ENCODE data around the gene RAB7B. TPM values are rescaled to one million over a fixed set of nuclear protein-coding genes. Genes with fewer than 3 reads are reported as not detected.

RAB7B gene
- total RNA-seq, 5 donors from 2014 or later (not counting 1 experiment from before 2014, with no cell fraction given): 0.15 to 0.22 TPM; not detected in 3

DNA sequence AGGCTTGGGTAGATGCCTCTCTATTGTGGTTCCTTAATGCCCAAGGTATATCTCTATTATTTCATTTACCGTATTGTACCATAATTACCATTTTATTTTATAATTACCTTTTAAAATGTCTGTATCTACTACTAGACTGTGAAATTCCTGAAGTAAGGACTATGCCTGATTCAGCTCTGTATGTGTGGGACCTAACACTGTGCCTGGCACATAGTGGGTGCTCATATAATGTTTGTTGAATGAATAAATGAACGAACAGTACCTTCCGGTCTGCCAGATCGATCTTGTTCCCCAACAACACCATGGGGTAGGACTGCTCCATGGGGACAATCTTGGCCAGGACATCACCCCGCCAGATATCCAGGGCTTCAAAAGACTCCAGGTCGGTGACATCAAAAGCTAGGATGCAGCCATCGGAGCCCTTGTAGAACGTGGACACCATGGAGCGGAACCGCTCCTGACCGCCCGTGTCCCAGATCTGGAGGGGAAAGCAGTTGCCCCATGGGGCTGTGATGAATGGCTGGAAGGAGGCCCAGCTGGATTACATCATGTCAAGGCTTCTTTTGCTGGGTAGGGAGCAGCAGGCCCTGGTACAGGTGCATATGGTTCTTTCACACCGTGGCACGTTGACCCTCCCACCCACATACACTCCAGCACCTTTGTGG is 10.8 kb downstream of the RAB7B start:
- DNase-seq (no peak), ATAC-seq (replicated peaks in 1 of 4) (no peak)
- Mint-ChIP-seq H3K4me1 (no peaks in the 10 kb centered on the region), H3K27me3 (peaks cover 22 to 29% of the 10 kb centered on the region in 2 donors), H3K4me3 (no peak overlapping the region), H3K27ac (no peak overlapping the region), H3K36me3 (no peaks in the 10 kb centered on the region), H3K9me3 (no peaks in the 10 kb centered on the region)
- peaks cover 0 to 24% of the 10 kb centered on the region in 2 experiments for H3K27me3 ChIP-seq (replicated peaks in 1 of 2; ENCODE audit: control insufficient read depth in 2 of 2, extremely low read depth in 1 of 2, insufficient read depth in 2 of 2, low read length in 1 of 2)
- 93% methylated on average over 10 of the region's 14 CpGs for WGBS (ENCODE audit: insufficient coverage)
- no peaks in the 10 kb centered on the region for H3K9me3 ChIP-seq
- no peaks in the 10 kb centered on the region for H3K36me3 ChIP-seq (ENCODE audit: control insufficient read depth in 2 of 2, extremely low read depth in 1 of 2, insufficient read depth in 1 of 2, low read length in 1 of 2)
- H3K27ac ChIP-seq (ENCODE audit: low read length): no peak overlapping the region
- POLR2A ChIA-PET: no interaction called here
- no peak overlapping the region for H3K4me3 ChIP-seq (ENCODE audit: control insufficient read depth in 1 of 2, extremely low read depth in 1 of 2, low read length in 1 of 2)
- no peaks in the 10 kb centered on the region for H3K4me1 ChIP-seq (ENCODE audit: control insufficient read depth in 1 of 2, extremely low read depth in 1 of 2, insufficient read depth in 2 of 2, low read length in 2 of 2)
- CTCF ChIA-PET: no interaction called here

GRCh38 chr1:205991237-205991636 is 12.0 kb downstream of the RAB7B start:
- H3K4me3 Mint-ChIP-seq: no peak overlapping the region
- POLR2A ChIA-PET: no interaction called here
- H3K27ac Mint-ChIP-seq: no peak overlapping the region
- CTCF ChIA-PET: no interaction called here
- WGBS (ENCODE audit: insufficient coverage): 82% methylated on average over 4 of the region's 4 CpGs
- H3K9me3 Mint-ChIP-seq: no peaks in the 10 kb centered on the region
- no peaks in the 10 kb centered on the region for H3K4me1 Mint-ChIP-seq
- H3K27me3 Mint-ChIP-seq: peaks cover 17 to 25% of the 10 kb centered on the region in 2 donors
- H3K36me3 Mint-ChIP-seq: no peaks in the 10 kb centered on the region
- no peak overlapping the region for H3K4me3 ChIP-seq (ENCODE audit: control insufficient read depth in 1 of 2, extremely low read depth in 1 of 2, low read length in 1 of 2)
- no peaks in the 10 kb centered on the region for H3K9me3 ChIP-seq
- H3K4me1 ChIP-seq (ENCODE audit: control insufficient read depth in 1 of 2, extremely low read depth in 1 of 2, insufficient read depth in 2 of 2, low read length in 2 of 2): no peaks in the 10 kb centered on the region
- H3K27ac ChIP-seq (ENCODE audit: low read length): no peak overlapping the region
- DNase-seq (no peak), ATAC-seq (replicated peaks in 1 of 4) (no peak)
- no peaks in the 10 kb centered on the region for H3K36me3 ChIP-seq (ENCODE audit: control insufficient read depth in 2 of 2, extremely low read depth in 1 of 2, insufficient read depth in 1 of 2, low read length in 1 of 2)
- H3K27me3 ChIP-seq (replicated peaks in 1 of 2; ENCODE audit: control insufficient read depth in 2 of 2, extremely low read depth in 1 of 2, insufficient read depth in 2 of 2, low read length in 1 of 2): peaks cover 0 to 24% of the 10 kb centered on the region in 2 experiments

GRCh38 chr1:205990226-205990625 is 13.0 kb downstream of the RAB7B start:
- Histone ChIP-seq H3K36me3 (ENCODE audit: control insufficient read depth in 2 of 2, extremely low read depth in 1 of 2, insufficient read depth in 1 of 2, low read length in 1 of 2) (no peaks in the 10 kb centered on the region), H3K4me3 (ENCODE audit: control insufficient read depth in 1 of 2, extremely low read depth in 1 of 2, low read length in 1 of 2) (no peak overlapping the region), H3K4me1 (ENCODE audit: control insufficient read depth in 1 of 2, extremely low read depth in 1 of 2, insufficient read depth in 2 of 2, low read length in 2 of 2) (no peaks in the 10 kb centered on the region), H3K9me3 (no peaks in the 10 kb centered on the region), H3K27me3 (replicated peaks in 1 of 2; ENCODE audit: control insufficient read depth in 2 of 2, extremely low read depth in 1 of 2, insufficient read depth in 2 of 2, low read length in 1 of 2) (peaks cover 0 to 24% of the 10 kb centered on the region in 2 experiments), H3K27ac (ENCODE audit: low read length) (no peak overlapping the region)
- Mint-ChIP-seq H3K4me3 (no peak overlapping the region), H3K27me3 (peaks cover 17 to 25% of the 10 kb centered on the region in 2 donors), H3K36me3 (no peaks in the 10 kb centered on the region), H3K9me3 (no peaks in the 10 kb centered on the region), H3K4me1 (no peaks in the 10 kb centered on the region), H3K27ac (no peak overlapping the region)
- 60% methylated on average over 2 of the region's 2 CpGs for WGBS (ENCODE audit: insufficient coverage)
- DNase-seq (no peak), ATAC-seq (replicated peaks in 1 of 4) (no peak)
- POLR2A ChIA-PET: no interaction called here
- CTCF ChIA-PET: no interaction called here

DNA sequence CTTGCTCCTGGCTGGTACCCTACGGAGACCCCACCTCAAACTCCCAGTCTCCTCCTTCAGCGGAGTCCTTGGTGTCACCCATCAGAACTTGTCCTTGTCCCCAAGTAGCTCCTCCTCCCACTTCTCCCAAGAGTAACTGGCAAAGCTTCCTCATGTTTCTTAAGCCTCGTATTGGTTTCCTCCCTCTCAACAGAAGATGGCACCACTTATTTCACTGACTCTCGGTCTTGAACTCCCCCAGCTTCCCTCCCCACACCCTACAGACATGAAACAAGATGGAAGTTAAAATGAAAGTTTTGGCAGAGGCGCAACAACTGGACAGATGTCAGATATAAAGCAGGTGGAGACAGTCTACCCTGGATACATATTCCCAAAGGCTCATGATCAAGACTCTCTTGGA is 13.4 kb downstream of the RAB7B start:
- Histone ChIP-seq H3K27ac (ENCODE audit: low read length) (no peak overlapping the region), H3K9me3 (no peaks in the 10 kb centered on the region), H3K4me1 (ENCODE audit: control insufficient read depth in 1 of 2, extremely low read depth in 1 of 2, insufficient read depth in 2 of 2, low read length in 2 of 2) (no peaks in the 10 kb centered on the region), H3K27me3 (replicated peaks in 1 of 2; ENCODE audit: control insufficient read depth in 2 of 2, extremely low read depth in 1 of 2, insufficient read depth in 2 of 2, low read length in 1 of 2) (peaks cover 0 to 24% of the 10 kb centered on the region in 2 experiments), H3K36me3 (ENCODE audit: control insufficient read depth in 2 of 2, extremely low read depth in 1 of 2, insufficient read depth in 1 of 2, low read length in 1 of 2) (no peaks in the 10 kb centered on the region), H3K4me3 (ENCODE audit: control insufficient read depth in 1 of 2, extremely low read depth in 1 of 2, low read length in 1 of 2) (no peak overlapping the region)
- Mint-ChIP-seq H3K27me3 (peaks cover 17 to 25% of the 10 kb centered on the region in 2 donors), H3K4me1 (no peaks in the 10 kb centered on the region), H3K27ac (no peak overlapping the region), H3K9me3 (no peaks in the 10 kb centered on the region), H3K4me3 (no peak overlapping the region), H3K36me3 (no peaks in the 10 kb centered on the region)
- WGBS (ENCODE audit: insufficient coverage): 54% methylated on average over 3 of the region's 5 CpGs
- POLR2A ChIA-PET: no interaction called here
- CTCF ChIA-PET: no interaction called here
- ATAC-seq (replicated peaks in 1 of 4): no peak
- DNase-seq: no peak

DNA sequence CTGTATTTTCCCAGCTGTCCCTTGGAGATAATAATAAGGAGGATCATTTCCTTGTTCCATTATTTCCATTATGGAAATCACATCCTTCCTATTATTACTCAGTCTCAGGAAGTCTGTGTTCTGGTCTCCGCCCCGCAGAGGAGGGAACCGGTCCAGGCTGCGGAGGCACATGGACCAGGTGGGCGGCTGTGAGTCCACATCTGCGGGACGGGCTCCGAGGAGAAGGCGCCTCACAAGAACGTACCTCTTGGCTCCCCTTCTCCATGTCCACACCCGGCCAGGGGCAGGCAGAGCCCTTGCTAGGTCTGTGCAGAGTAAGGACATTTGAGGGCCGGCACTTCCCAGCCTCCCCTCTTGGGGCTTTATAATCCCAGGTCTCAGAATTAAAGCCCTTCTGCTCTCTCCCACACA is 14.6 kb downstream of the RAB7B start:
- H3K9me3 Mint-ChIP-seq: no peaks in the 10 kb centered on the region
- no peaks in the 10 kb centered on the region for H3K36me3 Mint-ChIP-seq
- 91% methylated on average over 10 of the region's 12 CpGs for WGBS (ENCODE audit: insufficient coverage)

GRCh38 chr1:205986861-205987260 is 16.3 kb downstream of the RAB7B start:
- ChIA-PET POLR2A (no interaction called here), CTCF (interaction anchor here (0.6 to 1.5 kb wide), 2 partner anchors 9 to 14 kb away, joined by 4 to 12 read pairs; no protein-coding TSS in a partner anchor)
- no CpG with 5 or more reads among the region's 2 CpGs for WGBS (ENCODE audit: insufficient coverage)
- Histone ChIP-seq H3K36me3 (ENCODE audit: control insufficient read depth in 2 of 2, extremely low read depth in 1 of 2, insufficient read depth in 1 of 2, low read length in 1 of 2) (no peaks in the 10 kb centered on the region), H3K27me3 (replicated peaks in 1 of 2; ENCODE audit: control insufficient read depth in 2 of 2, extremely low read depth in 1 of 2, insufficient read depth in 2 of 2, low read length in 1 of 2) (peaks cover 0 to 16% of the 10 kb centered on the region in 2 experiments), H3K4me1 (ENCODE audit: control insufficient read depth in 1 of 2, extremely low read depth in 1 of 2, insufficient read depth in 2 of 2, low read length in 2 of 2) (no peaks in the 10 kb centered on the region), H3K9me3 (no peaks in the 10 kb centered on the region), H3K27ac (ENCODE audit: low read length) (no peak overlapping the region), H3K4me3 (ENCODE audit: control insufficient read depth in 1 of 2, extremely low read depth in 1 of 2, low read length in 1 of 2) (no peak overlapping the region)
- H3K36me3 Mint-ChIP-seq: no peaks in the 10 kb centered on the region
- ATAC-seq (replicated peaks in 1 of 4) (no peak), DNase-seq (no peak)
- H3K27me3 Mint-ChIP-seq: peaks cover 11 to 12% of the 10 kb centered on the region in 2 donors
- H3K4me3 Mint-ChIP-seq: no peak overlapping the region
- H3K27ac Mint-ChIP-seq: no peak overlapping the region
- H3K4me1 Mint-ChIP-seq: no peaks in the 10 kb centered on the region
- H3K9me3 Mint-ChIP-seq: peaks cover 0 to 4% (median 0%) of the 10 kb centered on the region in 3 donors

More for the DNA sequence above, 14.6 kb downstream of the RAB7B start:
- ATAC-seq (replicated peaks in 1 of 4): no peak
- Histone ChIP-seq H3K27ac (ENCODE audit: low read length) (no peak overlapping the region), H3K4me1 (ENCODE audit: control insufficient read depth in 1 of 2, extremely low read depth in 1 of 2, insufficient read depth in 2 of 2, low read length in 2 of 2) (no peaks in the 10 kb centered on the region), H3K36me3 (ENCODE audit: control insufficient read depth in 2 of 2, extremely low read depth in 1 of 2, insufficient read depth in 1 of 2, low read length in 1 of 2) (no peaks in the 10 kb centered on the region), H3K9me3 (no peaks in the 10 kb centered on the region), H3K4me3 (ENCODE audit: control insufficient read depth in 1 of 2, extremely low read depth in 1 of 2, low read length in 1 of 2) (no peak overlapping the region), H3K27me3 (replicated peaks in 1 of 2; ENCODE audit: control insufficient read depth in 2 of 2, extremely low read depth in 1 of 2, insufficient read depth in 2 of 2, low read length in 1 of 2) (peaks cover 0 to 21% of the 10 kb centered on the region in 2 experiments)
- ChIA-PET POLR2A (no interaction called here), CTCF (no interaction called here)
- Mint-ChIP-seq H3K27me3 (peaks cover 17 to 22% of the 10 kb centered on the region in 2 donors), H3K4me1 (no peaks in the 10 kb centered on the region), H3K27ac (no peak overlapping the region), H3K4me3 (no peak overlapping the region)
- DNase-seq: no peak
